Activated T-cell treated with anti-CD3 and anti-CD28 coated beads for 1 hour (primary cell): ENCODE data around the gene LGALS3BP.
"Not testable (repeated sequence)": the region's sequence is repeated elsewhere in the genome, so short reads cannot be mapped to it uniquely, and the experiment has no call there.

Experiments
- DNase-seq: peaks from one replicate; pipeline ENCODE4 v3.0.0-alpha.2; 2020; ENCODE audit warnings: low read depth

Gene LGALS3BP

GRCh38 chr17:78962984-78963348, 16.8 kb downstream of the LGALS3BP start:
- not testable (repeated sequence) for DNase-seq

DNA sequence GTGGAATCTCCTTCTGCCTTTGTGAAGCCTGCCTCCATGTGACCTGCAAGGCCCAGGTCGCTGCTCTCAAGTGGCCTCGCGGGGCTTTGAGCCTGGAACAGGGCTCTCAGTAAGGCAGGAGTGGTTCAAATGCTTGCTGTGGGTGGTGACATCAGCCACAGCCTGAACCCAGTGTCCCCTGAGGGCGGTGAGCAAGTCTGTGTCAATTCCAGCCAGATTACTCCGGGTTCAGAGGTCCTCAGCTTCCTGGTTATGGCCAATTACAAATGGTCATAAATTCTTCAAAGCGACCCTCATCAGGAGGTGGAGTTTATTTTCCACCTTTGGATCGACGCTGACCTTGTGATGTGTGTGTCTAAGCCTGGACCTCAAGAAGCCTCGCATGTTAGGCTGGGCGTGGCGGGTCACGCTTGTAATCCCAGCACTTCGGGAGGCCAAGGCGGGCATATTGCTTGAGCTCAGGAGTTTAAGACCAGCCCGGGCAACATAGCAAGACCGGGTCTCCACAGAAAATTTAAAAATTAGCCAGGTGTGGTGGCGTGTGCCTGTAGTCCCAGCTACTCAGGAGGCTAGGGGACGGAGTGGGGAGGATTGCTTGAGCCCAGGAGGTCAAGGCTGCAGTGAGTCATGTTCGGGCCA, 17.3 kb downstream of the LGALS3BP start:
- DNase-seq, result no peak

- DNase-seq, result no peak
Measured at GRCh38 chr17:78961571-78961970, 18.2 kb downstream of the LGALS3BP start.

DNA sequence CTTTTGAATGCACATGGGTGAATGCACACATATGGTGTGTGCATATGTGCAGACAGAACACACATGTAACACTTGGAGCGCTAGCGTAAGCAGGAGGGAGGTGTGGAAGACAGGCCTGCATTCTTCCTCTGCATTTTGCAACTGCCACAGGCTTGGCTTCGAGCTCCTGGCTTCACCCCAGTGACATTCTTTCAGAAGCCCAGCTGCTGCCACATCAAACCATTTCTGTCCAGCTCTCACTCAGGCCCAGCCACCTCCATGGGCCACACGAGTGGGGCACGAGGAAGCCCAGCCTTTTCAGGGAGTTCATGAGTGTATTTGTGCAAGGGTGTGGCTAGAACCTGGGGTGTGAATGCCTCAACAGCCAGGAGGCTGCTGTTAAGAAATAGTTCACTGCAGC, 18.8 kb downstream of the LGALS3BP start:
- DNase-seq, result no peak

GRCh38 chr17:78959803-78960202, 19.9 kb downstream of the LGALS3BP start:
- no peak for DNase-seq

DNA sequence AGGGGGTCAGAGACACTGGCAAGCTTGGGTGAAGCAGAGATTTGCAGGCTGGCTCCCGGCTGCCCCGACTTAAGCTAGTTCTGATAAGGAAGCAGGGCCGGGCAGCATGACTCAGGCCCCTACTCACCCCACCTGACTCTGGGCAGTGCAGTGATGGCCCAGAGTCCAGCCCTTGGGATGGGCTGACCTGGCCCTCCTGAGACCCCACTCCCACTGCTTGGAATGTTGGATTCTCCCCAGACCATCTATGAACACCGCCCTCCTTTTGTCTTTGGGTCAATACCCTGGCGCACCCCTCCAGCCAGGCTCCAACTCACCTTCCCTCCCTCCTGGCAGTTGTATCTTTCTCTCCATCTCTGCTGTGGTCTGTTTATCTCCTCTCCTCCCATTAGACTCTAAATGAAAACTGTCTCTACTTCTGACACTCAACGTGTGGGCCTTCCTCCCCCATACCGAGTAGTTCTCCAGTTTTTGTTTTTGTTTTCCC, 21.0 kb downstream of the LGALS3BP start:
- DNase-seq, result no peak

DNA sequence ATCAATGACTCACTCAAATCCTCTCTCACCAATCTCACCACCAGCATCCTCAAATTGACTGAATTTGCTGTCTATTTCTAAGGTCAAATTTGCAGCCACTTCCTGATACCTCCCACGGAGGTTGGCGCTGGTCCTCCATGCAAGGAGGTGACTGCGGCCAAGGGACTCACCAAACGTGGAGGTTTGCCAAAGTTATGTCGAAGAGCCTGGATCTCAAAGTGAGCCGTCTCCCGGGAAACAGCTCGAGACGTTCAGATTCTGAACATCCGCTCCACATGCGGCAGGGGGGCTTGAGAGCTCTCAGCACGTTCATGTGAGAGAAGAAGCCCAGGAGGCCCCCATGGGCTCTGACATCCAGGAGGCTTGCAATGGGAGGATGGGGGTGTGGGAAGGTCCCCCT, 22.6 kb downstream of the LGALS3BP start:
- no peak for DNase-seq

GRCh38 chr17:78956254-78956653, 23.5 kb downstream of the LGALS3BP start:
- DNase-seq, result no peak

DNA sequence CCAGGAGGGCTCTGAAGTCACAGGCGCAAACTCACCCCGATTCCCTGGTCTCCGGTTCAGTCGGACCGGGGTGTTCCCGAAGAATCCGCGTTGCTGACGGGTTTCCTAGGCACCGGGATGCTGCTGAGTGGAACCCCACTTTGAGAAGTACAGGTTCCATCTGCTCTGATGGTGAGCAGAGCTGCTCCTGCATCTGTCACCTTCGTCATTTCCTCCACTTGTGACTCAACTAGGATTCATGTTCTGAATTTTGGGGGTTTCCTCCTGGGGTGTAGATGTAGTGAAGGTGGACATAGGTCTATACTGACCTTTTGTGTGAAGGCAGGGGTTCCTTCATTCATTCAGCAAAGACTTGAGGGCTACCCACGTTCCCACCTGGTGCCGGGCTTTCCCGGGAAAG, 25.0 kb downstream of the LGALS3BP start:
- DNase-seq, result no peak

- DNase-seq, result no peak
Measured at GRCh38 chr17:78953356-78954350, 26.1 kb downstream of the LGALS3BP start.

DNA sequence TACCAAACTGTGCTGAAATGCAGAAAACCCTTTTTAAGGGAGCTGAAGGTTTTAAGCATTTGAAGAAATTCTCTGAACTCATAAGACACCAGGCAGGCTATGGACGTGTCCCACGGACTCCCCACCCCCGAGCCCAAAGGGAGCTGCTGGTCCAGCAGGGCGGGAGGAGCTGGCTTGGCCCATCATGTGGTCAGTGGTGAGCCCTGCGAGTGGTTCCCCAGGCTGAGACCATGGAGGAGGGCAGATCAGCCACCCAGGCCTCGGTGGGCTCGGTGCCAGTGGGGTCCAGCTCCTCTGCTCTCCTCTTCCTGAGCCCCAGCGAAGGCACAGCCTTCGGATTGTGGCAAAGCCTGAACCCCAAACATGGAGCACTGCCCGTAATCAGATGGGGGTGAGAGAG, 27.0 kb downstream of the LGALS3BP start:
- no peak for DNase-seq

DNA sequence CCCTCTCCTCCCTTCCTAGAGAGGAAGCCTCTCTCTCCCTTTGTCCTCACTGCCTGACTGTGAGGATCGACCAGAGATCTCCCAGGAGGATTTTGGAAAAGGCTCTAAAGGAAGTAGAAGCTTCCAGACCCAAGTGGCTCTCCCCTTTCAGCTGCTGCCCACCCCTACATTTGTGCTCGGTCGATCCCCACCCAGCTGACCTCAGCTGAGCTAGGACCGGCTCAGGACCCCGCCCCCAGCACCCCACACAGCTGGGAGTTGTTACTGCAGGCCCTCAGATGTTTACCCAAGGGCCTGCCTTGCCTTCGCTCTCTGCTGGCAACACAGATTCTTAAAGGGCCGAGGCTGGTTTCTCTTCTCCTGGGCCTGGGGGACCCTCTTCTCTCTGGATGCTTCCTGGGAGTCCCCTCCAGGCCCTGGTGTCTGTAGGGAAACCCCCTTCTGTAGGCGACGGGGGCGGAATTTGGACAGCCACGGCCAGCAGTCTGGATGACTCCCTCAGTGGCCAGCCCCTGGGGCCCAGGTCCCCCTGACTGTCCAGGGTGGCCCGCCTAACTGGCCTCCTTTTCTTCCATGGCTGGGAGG, 27.7 kb downstream of the LGALS3BP start:
- no peak for DNase-seq

DNA sequence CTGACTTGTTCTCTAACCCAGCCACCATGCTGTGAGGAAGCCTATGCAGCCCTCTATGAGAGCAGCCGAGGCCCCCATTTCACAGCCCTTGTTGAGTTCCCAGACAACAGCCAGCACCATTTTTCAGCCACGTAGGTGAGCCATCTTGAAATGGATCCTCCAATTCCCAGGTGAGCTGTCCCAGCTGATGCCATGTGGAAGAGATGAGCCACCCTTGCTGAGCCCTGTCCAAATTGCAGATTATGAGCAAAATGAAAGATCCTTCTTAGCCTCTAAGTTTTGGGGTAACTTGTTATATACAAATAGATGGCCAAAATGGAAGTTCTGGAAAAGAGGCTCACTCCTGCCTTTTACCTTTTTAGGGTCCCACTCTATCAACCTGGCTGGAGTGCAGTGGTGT, 28.9 kb downstream of the LGALS3BP start:
- no peak for DNase-seq

DNA sequence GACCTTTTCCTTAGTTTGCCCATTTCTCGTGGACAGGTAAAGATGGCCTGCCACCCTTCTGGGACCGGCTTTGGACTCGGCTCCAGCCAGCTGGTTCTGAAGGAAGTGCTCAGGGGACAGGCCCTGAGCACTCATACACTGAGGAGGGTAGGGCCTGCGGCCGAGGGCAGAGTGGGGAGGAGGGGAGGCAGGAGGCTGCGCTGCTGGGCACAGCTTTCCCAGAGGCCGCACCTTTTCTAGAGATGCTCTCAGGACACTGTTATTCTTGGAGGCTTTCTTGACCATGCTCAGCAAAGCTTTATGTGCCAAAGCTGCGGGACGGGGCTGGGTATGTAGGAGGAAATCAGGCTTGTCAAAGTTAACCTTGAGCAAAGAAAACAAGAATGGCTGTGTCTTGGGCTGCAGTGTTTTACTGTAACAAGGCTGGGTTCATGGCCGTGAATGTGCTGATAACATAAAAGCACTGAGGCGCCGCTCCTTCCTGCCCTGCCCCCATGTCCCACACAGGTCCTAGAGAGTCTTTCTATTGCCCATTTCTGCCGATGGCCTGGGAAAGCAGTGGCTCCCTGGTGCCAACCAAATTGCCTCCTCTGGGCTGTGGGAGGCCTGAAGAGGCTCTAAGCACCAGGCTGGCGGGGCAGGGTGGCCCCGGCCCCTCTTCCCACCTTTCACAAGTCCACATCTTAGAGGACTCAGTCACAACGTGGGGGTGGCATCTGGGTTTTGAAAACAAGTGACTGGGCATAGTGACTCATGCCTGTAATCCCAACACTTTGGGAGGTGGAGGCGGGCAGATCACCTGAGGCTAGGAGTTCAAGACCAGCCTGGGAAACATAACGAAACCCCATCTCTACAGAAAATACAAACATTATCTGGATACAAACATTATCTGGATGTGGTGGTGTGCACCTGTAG, 32.2 kb downstream of the LGALS3BP start:
- no peak for DNase-seq

DNA sequence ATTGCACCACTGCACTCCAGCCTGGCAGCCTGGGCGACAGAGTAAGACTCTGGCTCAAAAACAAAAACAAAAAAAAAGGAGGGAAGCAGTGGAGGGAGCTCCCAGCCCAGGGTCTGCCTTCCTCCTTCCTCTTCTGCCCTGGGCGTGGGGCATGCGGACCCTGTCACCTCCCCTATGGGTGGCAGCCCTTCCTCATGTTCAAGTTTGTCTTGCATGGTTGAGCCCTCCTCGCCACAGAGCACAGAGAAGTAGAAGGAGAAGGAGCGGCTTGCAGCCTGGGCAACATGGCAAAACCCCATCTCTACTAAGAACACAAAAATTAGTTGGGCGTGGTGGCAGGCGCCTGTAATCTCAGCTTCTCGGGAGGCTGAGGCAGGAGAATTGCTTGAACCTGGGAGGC, 33.1 kb downstream of the LGALS3BP start:
- DNase-seq, result no peak

GRCh38 chr17:78946131-78946530, 33.6 kb downstream of the LGALS3BP start:
- DNase-seq, result no peak

DNA sequence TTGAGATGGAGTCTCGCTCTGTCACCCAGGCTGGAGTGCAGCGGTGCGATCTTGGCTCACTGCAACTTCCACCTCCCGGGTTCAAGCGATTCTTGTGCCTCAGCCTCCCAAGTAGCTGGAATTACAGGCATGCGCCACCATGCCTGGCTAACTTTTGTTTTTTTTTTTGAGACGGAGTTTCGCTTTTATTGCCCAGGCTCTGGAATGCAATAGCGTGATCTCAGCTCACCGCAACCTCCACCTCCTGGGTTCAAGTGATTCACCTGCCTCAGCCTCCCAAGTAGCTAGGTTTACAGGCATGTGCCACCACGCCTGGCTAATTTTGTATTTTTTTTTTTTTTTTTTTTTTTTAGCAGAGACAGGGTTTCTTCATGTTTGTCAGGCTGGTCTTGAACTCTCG, 34.3 kb downstream of the LGALS3BP start:
- not testable (repeated sequence) for DNase-seq

GRCh38 chr17:78944956-78945355, 34.8 kb downstream of the LGALS3BP start:
- no peak for DNase-seq

DNA sequence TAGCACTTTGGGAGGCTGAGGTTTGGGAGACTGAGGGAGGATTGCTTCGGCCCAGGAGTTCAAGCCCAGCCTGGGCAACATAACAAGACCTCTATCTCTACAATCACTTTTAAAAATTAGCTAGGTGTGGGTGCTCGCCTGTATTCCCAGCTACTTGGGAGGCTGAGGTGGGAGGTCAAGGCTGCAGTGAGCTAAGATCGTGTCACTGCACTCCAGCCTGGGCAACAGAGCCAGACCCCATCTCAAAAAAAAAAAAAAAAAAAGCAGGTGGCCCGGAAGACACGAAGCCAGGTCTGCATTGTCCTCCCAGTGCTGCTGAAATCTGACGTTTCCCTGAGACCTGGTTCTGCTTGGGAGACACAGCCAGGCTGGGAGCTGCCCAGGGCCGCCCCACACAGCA, 35.7 kb downstream of the LGALS3BP start:
- no peak for DNase-seq

DNA sequence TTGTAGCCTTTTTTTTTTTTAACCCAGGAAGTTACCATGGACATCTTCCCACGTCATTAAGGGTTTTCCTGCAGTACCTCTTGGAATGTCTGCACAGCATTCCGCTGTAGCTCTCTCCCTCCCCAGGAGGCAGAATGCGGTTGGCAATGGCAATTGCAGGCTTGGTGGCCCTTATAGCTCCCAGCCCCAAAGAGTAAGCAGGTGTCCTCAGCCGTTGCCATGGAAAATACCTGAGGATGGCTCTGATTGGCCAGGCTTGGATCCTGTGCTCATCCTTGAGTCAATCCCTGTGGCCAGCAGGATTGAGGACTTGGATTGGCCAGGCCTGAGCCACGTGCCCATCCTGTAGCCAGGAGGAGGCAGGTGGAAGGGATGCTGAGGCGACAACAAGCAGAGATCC, 39.0 kb downstream of the LGALS3BP start:
- DNase-seq, result no peak

DNA sequence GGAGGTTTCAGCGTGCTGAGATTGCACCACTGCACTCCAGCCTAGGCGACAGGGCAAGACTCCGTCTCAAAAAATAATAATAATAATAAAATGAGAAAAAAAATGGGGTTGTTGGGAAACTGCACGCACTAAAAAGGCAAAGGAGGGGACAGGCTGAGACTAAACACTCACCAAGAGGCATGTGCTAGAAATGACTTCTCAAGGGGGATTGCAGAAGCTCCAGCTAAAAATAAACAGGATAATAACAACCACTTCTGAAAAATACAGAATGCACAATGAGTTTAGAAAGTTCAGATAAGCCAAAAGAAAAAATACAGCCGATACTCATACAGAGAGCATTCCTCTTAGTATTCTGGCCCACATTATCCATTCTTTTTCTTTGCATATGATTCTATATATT, 39.5 kb downstream of the LGALS3BP start:
- DNase-seq, result no peak

GRCh38 chr17:78939615-78940014, 40.1 kb downstream of the LGALS3BP start:
- no peak for DNase-seq
